ENCODE measurements around the gene ADGRF3. TPM values are rescaled to one million over a fixed set of nuclear protein-coding genes. Genes with fewer than 3 reads are reported as not detected.

The ADGRF3 gene
- total and polyA plus RNA-seq, 9 of the 15 experiments (the other 6 are each of a cell fraction or from before 2014, with no cell fraction given): 0.04 to 0.54 (median 0.16) TPM; not detected in 2

DNA sequence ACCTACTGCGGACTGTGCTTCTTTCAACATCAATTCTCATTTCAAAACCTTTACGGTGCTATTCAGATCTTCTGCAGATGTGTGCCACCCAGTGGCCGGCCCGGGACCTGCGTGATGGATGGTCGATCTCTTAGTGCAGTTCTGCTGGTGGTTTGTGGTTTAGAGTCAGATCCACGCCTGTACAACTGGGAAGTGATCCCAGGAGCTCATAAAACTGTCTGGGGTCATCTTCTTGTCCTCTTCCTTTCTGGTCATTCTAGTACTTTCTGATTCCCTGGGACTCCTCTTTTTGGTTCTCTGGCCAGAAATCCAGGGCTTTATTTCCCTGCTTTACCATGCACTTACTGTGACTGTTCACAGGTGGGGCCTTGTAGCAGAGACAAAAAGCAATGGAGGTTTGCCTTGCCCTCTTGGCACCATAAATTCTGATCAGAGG, 16.5 kb downstream of the ADGRF3 start (continued):
- no peak for TF ChIP-seq ZNF318 (IDR thresholded peaks at IDR 0.05; ENCODE audit: borderline replicate concordance in 1 of 2, low read depth in 1 of 2)
- TF ChIP-seq ZNF79 (CRISPR knock-in tag; IDR thresholded peaks at IDR 0.05; ENCODE audit: low read depth): no peak
- TF ChIP-seq TAF15 (IDR thresholded peaks at IDR 0.05; ENCODE audit: low read depth, low read length): no peak
- TF ChIP-seq RCOR1 (IDR thresholded peaks at IDR 0.05; ENCODE audit: borderline replicate concordance in 1 of 2, low read depth in 2 of 2, low read length in 2 of 2): peak in 1 of 2 experiments; percentile 81; a peak in 1 of 4 replicates
- no peak for TF ChIP-seq DMBX1 (CRISPR knock-in tag; IDR thresholded peaks at IDR 0.05; ENCODE audit: borderline replicate concordance)
- TF ChIP-seq, protein P1, sequence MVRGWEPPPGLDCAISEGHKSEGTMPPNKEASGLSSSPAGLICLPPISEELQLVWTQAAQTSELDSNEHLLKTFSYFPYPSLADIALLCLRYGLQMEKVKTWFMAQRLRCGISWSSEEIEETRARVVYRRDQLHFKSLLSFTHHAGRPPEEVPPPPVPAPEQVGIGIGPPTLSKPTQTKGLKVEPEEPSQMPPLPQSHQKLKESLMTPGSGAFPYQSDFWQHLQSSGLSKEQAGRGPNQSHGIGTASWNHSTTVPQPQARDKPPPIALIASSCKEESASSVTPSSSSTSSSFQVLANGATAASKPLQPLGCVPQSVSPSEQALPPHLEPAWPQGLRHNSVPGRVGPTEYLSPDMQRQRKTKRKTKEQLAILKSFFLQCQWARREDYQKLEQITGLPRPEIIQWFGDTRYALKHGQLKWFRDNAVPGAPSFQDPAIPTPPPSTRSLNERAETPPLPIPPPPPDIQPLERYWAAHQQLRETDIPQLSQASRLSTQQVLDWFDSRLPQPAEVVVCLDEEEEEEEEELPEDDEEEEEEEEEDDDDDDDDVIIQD (CRISPR knock-in tag; IDR thresholded peaks at IDR 0.05): no peak
- TF ChIP-seq MAFG (tag; conservative IDR thresholded peaks at IDR 0.05): no peak
- TF ChIP-seq ZNF282 (CRISPR knock-in tag; IDR thresholded peaks at IDR 0.05): no peak
- no peak for TF ChIP-seq JUNB (CRISPR knock-in tag; conservative IDR thresholded peaks at IDR 0.05)
- TF ChIP-seq ARID3B (CRISPR knock-in tag; IDR thresholded peaks at IDR 0.05; ENCODE audit: borderline replicate concordance): no peak
- no peak for TF ChIP-seq BRD9 (IDR thresholded peaks at IDR 0.05; ENCODE audit: low read depth, partially characterized antibody)
- no peak for TF ChIP-seq BCL6 (CRISPR knock-in tag; IDR thresholded peaks at IDR 0.05)
